GM19238 (cell line): ENCODE results near the gene MRFAP1.
"Not testable (repeated sequence)": the region's sequence is repeated elsewhere in the genome, so short reads cannot be mapped to it uniquely, and the experiment has no call there.

Source experiments
- DNase-seq: peaks from one replicate; pipeline ENCODE4 v3.0.0; 2011; ENCODE audit warnings: low spot score; ENCODE audit not compliant: insufficient read length

MRFAP1 gene

DNA sequence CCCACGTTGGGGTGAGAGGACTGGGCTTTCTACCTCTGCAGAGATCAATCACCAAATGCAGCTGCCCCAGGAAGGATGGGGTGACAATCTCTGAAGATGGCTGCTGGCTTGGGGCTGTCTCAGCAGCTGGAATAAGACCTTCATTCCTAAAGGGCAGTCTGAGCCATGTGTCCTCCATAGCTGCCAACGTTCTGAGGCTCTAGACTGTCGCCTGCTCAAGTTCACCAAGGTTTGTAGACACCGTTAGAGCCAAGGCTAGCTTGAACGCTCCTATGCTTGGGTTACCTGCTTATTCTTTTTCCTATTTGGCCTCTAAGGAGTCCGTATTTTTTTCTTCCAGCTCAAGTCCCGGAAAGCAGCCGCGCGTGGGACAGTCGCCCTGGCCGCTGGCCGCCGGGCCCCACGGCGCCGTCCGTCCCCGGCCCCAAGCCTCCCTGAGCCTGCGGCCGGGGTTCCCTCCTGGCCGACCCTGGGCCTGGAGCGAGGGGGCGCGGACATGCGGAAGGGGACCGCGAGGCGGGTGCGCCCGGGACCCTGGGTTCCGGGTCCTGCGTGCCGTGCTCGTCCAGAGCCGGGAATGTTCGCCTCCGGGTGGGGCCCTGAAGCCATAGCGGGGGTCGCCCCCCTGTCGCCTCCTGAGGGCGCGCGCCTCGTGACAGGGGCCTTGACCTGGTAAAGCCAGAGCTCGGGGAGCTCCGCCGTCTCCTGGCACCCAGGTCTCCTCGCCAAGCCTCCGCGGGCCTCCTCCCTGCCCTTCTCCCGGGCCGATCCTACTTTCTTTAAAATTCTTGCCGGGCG lies 23.3 kb downstream of the MRFAP1 start:
- no peak for DNase-seq

DNA sequence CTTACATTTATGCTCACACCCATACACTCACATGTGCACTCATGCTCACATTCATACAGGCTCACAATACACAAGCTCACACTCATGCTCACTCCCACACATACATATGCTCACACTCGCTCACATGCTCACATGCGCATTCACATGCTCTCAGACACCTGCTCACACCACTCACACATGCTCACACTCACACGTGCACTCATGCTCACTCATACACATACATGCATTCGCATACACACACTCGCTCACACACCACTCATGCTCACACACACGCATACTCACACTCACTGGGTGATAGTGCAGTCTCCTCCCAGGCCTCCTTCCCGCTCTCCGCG lies 24.8 kb downstream of the MRFAP1 start:
- no peak for DNase-seq

DNA sequence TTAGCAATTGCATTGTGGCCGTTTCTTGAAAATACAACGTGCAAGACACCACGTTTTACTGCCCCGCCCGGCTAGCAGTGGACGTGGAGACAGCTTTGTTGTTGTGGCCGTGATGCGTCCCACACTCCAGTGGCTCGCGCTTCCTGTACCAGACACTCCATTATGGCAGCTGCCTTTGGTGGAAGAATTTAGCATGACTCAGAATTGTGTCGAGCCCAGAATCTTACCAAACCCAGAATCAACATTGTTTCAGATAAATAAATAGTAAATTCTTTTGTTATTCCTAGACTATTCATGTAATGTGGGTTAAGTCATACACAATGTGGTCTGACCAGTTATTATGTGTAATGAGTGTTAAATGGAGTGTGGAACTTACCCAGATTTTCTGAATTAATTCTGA lies 27.9 kb downstream of the MRFAP1 start:
- DNase-seq = no peak

DNA sequence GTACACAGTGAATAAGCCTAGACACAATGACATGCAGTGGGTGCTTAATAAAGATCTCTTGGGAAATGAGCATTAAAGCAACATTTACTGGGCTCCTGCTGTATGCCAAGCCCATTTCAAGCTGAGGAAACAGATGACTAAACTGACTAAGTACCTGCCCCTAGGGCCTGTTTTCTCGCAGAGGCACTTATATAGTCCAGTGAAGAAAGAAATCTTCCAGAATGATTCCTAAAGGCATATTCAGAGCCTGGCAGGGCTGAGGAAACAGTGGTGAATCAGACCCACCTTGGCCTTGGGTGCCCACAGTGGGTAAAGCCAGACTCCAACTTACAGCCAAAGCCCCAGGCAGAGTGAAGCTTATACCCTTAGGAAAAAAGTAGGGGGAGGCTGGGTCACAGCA lies 31.2 kb downstream of the MRFAP1 start:
- no peak for DNase-seq

DNA sequence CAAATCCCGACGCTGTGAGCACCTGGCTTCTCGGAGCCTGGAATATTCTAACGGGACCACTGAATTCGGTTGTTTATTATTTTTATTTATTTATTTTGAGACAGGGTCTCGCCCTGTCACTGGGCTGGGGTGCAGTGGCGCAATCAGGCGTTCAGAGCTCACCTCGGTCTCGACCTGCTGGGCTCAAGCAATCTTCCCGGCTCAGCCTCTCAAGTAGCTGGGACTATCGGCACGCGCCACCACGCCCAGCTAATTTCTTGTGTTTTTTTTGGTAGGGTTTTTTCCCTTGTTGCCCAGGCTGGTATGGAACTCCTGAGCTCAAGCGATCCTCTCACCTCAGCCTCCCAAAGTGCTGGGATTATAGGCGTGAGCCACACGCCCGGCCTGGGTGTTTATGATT lies 31.6 kb downstream of the MRFAP1 start:
- DNase-seq = no peak

DNA sequence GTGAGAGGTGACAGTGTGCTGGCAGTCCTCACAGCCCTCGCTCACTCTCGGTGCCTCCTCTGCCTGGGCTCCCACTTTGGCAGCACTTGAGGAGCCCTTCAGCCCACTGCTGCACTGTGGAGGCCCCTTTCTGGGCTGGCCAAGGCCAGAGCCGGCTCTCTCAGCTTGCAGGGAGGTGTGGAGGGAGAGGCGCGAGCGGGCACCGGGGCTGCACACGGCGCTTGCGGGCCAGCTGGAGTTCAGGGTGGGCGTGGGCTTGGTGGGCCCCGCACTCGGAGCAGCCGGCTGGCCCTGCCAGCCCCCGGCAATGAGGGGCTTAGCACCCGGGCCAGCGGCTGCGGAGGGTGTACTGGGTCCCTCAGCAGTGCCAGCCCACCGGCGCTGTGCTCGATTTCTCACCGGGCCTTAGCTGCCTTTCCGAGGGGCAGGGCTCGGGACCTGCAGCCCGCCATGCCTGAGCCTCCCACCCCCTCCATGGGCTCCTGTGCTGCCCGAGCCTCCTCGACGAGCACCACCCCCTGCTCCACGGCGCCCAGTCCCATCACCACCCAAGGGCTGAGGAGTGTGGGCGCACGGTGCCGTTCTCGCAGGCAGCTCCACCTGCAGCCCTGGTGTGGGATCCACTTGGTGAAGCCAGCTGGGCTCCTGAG lies 32.2 kb downstream of the MRFAP1 start:
- DNase-seq = not testable (repeated sequence)

DNA sequence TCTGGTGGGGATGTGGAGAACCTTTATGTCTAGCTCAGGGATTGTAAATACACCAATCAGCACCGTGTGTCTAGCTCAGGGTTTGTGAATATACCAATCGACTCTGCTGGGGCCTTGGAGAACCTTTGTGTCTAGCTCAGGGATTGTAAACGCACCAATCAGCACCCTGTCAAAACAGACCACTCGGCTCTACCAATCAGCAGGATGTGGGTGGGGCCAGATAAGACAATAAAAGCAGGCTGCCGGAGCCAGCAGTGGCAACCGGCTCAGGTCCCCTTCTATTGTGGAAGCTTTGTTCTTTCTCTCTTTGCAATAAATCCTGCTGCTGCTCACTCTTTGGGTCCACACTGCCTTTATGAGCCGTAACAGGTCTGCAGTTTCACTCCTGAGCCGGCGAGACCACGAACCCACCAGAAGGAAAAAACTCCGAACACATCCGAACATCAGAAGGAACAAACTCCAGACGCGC lies 32.7 kb downstream of the MRFAP1 start:
- DNase-seq = not testable (repeated sequence)

DNA sequence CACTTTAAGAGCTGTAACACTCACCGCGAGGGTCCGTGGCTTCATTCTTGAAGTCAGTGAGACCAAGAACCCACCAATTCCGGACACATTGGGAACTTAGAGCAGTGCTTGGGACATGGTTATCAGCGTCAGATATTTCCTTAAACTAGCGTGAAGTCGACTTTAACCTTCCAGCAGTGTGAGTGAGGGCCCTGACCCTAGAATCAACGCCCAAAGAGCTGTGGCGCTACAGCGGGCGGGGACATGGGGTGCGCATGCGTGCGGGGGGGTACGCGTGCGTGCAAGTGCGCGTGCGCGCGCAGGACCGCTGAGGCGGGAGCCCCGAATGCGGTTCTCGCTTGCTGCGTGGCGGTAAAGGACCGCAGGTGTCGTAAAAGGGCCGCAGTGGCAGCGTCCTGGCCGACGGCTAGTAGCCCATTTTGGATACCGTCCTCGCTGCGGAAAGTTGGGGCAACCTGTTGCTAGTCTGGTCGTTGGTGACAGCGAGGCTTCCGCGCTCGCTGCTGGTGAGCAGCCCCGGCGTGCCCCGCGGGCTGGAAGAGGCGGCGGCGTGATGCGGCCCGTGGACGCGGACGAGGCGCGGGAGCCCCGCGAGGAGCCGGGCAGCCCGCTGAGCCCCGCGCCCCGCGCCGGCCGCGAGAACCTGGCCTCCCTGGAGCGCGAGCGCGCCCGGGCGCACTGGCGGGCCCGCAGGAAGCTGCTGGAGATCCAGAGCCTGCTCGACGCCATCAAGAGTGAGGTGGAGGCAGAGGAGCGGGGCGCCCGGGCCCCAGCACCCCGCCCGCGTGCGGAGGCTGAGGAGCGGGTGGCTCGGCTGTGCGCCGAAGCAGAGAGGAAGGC lies 33.4 kb downstream of the MRFAP1 start:
- DNase-seq = peak; percentile 97

DNA sequence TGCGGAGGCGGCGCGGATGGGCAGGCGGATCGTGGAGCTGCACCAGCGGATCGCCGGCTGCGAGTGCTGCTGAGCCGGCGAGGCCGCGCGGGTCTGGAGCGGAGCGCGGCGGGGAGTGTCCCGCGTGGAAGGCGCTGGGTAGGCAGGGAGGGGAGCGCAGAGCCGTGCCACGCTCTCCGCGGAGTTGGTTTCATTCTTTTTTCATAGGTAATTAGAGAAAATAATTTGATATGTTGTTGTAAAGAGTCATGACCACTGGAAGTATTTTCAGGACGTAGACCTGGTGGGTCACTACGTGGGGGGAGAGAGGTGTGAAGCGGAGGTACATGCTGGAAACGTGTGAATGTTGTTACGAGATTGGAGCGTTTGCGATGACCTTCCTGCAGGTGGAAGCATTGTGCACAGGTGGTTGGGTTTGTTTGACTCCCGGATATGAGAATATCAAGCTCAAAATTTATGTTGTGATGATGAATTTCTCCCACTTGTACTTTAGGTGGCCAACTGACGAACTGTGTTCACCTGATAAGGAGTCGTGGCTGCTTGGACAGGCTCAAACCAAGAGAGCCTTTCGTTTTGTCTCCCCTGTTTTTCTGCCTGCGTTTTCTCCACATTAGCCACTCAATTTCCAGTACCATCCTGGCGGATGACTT lies 34.1 kb downstream of the MRFAP1 start:
- peak; percentile 60 for DNase-seq

DNA sequence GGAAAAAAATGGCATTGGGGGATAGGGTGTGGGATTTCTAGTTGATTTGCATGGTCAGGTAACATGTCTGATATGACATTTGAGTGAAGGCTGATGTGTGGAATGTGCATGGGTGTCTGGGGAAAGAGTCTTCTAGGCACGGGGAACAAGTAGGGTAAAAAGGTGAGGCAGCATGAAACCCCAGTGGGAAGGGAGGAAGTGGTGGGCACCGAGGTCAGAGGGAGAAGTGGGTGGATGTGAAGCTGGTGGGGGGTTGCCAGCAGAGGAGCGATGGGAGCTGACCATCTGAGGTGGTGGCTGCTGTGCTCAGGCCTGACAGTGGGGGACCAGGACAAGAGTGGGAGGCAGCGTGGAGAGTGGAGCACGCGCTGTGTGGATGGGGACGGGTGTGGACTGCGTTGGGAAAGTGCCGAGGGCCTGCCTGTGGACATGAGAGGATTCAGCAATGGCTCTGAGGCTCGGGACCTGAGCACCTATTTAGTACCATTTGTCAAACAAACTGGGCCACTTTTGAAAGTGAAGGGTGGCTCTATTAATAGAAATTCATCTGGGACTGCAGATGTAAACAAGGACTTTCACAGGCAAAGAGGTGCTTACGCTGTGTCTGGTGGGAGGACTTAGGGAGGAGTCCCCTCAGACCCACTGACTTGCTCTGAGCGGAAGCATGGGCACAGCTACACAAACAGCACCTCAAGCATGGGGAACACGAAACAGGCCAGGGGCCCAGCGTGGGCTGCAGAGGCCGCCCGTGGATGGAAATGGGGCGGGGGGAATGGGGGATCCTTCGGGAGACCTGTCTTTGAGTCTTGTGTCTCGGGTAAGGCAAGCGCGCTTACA lies 36.5 kb downstream of the MRFAP1 start:
- DNase-seq = no peak

DNA sequence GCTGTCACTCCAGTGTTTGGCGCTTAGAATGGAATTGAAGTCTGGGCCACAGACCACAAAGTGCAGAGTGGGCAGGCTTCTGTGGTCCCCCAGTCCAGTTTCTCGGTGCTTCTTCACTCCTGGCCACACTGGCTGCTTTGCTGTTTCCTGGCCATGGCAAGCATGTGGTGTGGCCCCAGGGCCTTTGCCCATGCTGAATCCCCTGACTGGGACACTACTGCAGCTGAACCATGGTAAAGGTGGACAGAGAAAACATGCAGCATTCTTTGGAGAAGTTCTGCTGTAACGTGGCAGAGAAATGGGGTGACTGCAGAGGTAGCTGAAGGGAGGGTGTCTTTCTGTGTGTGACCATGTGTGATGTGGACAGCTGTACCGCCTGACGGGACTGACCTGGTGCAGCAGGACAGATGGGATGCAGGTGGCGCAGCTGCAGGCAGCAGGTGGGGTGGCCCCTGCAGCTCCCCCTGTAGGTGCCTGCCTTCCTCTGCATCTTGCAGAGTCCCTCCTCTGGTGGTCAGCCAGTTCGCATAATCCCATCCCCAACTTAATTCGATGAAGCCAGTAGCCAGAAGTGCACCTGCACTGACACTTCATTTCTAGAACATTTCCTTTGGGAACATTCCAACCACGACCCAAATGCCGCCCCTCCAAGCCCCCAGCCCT lies 40.0 kb downstream of the MRFAP1 start:
- no peak for DNase-seq

DNA sequence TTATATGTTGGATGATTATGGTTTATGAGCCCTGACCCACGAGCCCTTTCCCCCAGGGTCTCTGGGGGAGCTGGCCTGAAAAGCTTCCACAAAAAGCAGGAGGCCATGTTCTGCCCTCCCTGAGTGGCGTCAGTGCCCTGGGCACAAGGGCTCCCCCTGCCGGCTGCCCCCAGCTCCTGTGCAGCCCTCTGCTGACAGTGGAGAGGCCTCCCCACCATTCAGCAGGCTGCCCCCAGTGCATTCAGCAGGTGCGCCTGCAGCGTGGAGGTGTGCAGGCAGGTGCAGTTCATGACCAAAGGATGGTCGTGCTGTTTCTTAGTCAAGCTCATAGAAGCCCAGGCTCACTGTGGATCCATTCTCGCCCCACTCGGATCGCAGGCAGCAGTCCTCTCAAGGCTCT lies 40.7 kb downstream of the MRFAP1 start:
- DNase-seq = no peak

DNA sequence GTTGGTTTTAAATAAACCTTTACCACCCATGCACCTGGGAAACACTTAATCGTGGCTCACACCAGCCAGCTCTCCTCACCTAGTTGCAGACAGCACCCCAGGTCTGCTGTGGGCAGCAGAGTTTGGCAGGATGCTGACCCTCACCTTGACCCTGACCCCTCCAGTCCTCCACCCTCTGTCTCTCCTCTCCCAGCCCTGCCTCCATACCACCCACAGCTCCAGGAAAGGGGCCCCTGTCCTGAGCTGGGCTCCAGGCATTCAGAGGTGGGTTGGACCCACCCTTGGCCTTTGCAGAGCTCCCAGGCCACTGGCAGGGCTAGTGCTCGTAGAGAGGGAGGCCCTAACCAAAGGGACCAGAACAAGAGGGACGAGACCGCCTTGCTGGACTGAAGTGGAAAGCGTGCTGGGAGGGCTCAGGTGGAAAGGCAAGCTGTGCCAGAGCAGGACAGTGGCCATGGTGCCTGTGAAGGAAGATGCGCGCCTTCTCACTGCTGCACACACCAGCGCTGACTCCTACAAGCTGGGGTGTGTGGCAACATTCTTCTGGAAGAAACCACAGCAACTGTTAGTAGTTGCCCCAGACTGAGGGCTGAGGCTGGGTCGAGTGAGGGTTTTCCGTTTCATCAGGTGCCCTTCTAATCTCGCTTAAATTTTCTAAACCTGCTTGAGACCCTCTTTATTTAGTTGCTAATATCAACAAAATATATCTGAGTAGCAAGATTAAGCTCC lies 42.5 kb downstream of the MRFAP1 start:
- no peak for DNase-seq

DNA sequence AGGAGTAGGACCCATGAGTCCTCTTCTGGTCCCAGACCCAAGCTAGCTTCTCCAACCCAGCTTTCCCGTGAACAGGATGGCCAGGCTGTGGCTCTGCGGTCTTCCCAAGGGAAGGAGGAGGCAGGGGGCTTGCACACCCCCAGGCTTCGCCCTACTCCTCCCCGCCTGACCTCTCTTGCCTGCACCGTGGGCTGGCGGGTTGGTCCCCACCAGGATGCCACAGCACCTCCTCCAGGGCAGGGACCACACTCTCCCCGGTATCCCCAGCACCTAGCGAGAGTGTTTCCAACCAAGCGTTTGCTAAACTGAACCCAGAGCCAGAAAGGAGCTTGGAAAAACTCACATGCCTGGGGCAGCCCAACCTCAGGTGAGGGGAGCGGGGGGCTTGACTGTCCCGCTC lies 44.2 kb downstream of the MRFAP1 start:
- DNase-seq = no peak

DNA sequence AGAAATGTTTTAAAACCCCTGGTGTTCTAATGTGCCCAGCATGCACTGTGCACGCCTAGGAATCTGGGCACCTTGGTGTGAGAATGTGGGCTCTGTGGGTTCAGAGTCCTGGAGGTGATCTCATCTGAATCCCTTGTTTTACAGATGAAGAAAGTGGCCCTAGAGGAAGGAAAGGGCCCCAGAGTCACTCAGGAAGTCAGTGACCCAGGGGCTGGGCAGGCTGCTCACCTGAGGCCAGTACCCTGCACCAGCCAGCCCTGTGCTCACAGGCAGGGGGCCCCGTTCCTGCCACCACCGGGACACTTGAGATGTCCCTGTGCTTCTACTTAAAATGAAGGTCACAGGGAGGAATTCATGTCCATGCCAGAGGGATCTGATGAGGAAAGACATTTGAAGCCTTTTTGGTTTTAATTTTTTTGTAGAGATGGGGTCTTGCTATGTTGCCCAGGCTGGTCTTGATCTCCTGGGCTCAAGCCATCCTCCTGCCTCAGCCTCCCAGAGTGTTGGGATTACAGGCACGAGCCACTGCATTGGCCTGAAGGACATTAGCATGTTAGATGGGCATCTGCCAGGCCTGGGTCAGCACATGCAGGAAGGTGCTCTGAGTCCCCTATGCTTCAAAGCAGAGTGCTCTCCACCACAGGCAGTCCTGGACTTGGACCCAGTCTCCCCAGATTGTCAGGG lies 45.8 kb downstream of the MRFAP1 start:
- DNase-seq = no peak

DNA sequence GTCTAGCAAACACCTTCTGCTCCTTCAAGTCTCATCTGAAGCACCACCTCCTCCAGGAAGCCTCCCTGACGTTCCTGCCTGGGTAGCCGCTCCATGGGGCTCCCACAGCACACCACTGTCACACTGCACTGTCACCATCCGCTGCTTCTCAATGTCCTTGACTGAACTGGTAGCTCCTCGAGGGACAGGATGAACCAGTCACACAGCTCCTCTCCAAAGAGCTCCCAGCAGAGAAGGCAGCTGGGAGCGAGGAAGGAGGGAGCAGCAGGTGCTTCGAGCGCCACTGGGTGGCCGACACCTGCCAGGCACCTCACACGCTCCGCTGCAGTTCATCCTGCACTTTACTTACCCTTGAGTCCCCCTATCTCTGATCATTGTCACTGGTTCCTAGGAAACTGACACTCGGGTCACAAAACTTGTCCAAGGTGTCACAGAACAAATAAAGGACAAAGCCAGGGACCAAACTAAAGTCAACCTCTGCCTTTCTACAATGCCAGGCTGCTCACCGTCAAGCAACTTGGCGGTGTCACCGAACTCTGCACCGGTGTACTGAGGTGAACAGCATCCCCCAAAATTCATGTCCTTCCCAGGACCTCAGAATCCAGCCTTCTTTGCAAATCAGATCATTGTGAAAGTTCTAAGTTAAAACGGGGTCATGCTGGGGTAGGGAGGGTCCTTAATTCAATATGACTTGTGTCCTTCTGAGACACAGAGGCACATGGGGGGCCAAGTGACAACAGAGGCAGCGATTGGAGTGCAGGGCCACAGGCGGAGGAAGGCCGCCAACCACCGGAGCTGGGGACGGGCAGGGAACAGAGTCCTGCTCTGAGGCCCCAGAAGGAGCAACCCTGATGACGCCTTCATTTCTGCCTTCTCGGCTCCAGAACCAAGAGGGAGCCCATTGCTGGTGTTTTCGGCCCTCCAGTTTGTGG lies 47.7 kb downstream of the MRFAP1 start:
- no peak for DNase-seq

DNA sequence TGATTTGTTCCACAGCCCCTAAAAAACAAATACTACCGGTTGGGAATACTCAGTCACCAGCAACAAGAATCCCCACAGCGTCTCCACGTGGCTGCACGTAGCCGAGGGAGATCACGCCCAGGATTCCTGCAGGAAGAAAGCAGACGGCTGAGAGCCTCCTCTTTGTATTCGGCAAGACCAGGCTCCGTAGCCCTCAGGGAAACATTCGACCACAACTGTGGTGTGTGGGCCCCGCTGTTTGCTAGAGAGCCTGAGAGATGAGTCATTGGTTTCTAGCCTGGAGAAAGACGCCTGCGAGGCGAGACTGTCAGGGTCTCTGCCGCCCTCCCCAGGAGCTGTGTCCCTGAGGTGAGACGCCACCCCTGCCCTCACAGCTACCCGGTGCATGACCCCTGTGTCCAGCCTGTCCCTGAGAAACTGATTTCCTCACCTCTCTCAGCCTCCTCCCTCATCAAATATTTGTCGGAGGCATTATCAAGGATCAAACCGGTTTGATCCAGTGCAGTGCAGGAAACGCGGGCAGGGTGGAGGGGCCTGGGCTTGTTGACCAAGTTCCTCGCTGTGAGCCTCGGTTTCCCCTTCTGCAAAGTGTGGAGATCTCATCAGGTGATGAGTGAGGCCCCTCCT lies 48.5 kb downstream of the MRFAP1 start:
- peak; percentile 57 for DNase-seq
